GM19452 (cell line): ENCODE results near the gene SRMS.

Experiments used
- ATAC-seq: cut with Tn5 transposase; IDR thresholded peaks from one replicate; pipeline ENCODE4 v1.9.1; 2021; ENCODE audit not compliant: unreplicated experiment

Gene SRMS

GRCh38 chr20:63492518-63492917, 55.0 kb downstream of the SRMS start:
- ATAC-seq: no peak

- ATAC-seq: no peak
Measured at GRCh38 chr20:63491635-63492230, 55.8 kb downstream of the SRMS start.

- ATAC-seq: no peak
Measured at GRCh38 chr20:63491078-63491477, 56.5 kb downstream of the SRMS start.
